Retinal pigment epithelial cell (primary cell): ENCODE results near the gene CNDP1.
A peak's percentile ranks its signal among the peaks of the same experiment; 100 is the strongest.

Experiments used
- DNase-seq: peaks from one replicate; pipeline ENCODE4 v3.0.0-alpha.2; 2010; ENCODE audit warnings: low read depth
- H3K4me3 ChIP-seq: 2 replicates; pipeline ENCODE4 v1.5.1; 2011; ENCODE audit warnings: mild to moderate bottlenecking, low read length, control low read depth, moderate library complexity
- TF ChIP-seq, protein P1 (sequence below): conservative IDR thresholded peaks from 2 replicates; pipeline ENCODE4 v1.5.1; 2011; ENCODE audit warnings: low read depth, low read length, control low read depth, inconsistent platforms

The CNDP1 gene

DNA sequence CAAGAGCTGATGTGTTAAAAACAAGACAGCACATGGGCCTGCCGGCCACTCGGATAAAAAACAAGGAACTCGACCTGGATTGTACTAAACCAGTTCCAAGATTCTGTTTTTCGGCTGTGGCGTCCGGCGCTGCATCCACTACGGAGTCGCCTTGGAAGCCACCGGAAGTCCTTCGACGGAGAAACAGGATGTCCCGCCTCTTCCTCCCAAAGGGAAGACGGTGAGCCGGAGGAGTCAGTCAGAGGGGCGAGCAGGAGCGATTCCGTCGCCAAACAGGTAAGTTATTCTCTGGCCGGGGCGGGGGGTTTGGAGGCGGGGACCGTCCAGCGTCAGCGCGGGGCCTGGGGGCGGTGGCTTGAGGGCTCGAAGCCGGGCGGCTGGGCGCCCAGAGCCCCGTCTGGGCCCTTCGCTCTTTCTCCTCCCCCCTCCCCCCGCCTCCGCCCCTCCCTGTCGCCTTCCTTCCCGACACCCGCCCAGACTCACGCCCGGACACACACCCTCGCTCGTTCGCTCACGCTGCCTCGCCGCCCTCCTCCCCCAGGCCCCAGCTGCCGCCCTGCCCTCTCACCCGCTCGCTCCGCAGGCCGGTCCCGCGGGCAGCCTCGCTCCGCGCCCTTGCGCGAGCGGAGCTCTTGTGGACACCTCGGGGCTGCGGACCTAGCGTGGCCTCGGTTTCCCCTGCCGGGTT, 63.5 kb downstream of the CNDP1 start, which contains the start of gene ZNF407:
ZNF407 (plus strand) TSS at position 209 of the 688 bp plus-strand sequence. CDS start 33,150 bp downstream, outside the sequence.
- TF ChIP-seq, protein P1, sequence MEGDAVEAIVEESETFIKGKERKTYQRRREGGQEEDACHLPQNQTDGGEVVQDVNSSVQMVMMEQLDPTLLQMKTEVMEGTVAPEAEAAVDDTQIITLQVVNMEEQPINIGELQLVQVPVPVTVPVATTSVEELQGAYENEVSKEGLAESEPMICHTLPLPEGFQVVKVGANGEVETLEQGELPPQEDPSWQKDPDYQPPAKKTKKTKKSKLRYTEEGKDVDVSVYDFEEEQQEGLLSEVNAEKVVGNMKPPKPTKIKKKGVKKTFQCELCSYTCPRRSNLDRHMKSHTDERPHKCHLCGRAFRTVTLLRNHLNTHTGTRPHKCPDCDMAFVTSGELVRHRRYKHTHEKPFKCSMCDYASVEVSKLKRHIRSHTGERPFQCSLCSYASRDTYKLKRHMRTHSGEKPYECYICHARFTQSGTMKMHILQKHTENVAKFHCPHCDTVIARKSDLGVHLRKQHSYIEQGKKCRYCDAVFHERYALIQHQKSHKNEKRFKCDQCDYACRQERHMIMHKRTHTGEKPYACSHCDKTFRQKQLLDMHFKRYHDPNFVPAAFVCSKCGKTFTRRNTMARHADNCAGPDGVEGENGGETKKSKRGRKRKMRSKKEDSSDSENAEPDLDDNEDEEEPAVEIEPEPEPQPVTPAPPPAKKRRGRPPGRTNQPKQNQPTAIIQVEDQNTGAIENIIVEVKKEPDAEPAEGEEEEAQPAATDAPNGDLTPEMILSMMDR = no peak
- peak; percentile 67 for DNase-seq
- peak within 1 kb of the TSS; percentile 96 for H3K4me3 ChIP-seq

DNA sequence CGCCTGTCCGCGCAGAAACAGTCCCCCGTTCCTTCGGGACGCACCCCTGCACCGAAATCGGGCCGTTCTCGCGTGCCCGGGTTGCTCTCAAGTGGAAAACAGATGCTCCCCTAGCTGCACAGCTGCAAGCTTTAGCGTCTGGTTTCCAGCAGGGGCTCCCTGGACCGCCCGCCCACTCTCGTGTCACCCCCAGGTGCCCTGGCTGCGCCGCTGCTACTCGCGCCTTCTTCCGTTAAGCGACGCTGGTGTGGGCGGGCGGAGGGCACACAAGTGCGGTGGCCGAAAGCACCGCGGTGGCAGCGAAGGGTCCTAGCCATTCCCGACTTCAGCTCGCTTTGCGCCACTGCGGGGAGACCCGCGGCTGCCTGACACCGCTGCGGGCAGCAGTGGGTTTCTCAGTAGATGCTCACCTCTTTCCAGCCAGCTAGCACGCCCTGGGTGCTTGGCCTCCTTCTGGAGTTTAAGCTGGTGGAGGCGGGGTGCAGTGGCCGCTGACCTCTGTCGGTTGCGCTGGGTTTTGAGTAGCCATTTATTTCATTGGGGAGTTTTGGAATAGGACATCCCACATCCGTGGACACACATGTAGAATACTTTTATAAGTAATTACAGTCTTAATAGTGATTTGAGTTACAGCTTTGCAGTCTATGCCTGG, 64.2 kb downstream of the CNDP1 start:
- TF ChIP-seq, protein P1 = peak; percentile 28
- no peak for DNase-seq
- H3K4me3 ChIP-seq = peak overlapping the region; percentile 96

DNA sequence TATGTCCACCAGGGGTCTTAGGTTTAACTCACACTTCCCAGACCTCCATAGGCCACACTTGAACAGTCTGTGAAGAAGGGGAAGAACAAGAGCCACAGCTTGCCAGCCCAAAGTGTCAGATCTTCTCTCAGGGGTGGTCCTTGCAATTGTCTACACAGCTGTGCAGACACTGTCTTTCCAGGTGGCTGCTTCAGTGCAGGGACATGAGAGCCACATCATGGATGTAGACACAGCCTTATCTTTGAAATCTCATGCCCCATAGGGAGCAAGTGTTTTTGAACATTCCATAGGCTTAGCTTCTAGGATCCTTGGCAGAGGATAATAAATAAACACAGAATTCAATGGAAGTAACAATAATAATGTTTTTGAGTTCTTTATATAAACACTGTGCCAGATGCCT, 70.1 kb downstream of the CNDP1 start:
- no peak overlapping the region for H3K4me3 ChIP-seq
- DNase-seq = no peak
- TF ChIP-seq, protein P1 = no peak

DNA sequence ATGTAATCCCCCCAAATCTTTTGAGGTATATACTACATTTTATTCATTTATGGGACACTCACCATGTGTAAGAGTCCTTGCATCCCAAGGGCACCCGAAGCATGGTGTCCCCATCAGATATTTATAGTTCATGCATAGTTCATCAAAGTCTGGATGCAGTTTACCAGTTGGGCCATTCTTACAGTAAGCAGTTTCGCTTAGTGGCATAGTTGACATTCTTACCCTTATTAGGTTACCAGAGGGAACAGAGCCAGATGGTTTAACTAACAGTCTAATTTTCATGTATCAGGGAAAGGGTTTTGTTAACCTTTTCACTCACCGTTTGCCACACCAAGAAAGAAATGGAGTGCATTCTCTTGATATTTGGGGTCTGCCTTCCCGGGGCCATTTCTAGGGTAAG, 70.5 kb downstream of the CNDP1 start:
- peak; percentile 78 for DNase-seq
- H3K4me3 ChIP-seq = peak overlapping the region; percentile 19
- TF ChIP-seq, protein P1 = no peak

DNA sequence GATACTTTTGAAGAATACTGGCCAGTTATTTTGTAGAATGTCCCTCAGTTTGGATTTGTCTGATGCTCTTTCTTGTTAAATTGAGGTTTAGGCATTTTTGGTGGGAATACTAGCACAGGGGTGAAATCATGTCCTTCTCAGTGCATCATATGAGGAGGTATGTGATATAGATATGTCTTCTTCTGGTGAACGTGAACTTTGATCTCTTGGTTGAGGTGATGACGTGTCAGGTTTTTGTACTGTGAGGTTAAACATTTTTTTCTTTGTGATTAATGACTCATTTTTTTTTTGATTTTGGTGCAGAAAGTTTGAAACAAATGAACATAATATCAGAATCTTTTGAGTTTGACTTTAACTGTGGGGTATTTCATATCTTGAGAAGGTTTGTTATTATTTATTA, 74.4 kb downstream of the CNDP1 start:
- TF ChIP-seq, protein P1 = no peak
- DNase-seq = no peak
- H3K4me3 ChIP-seq = no peak overlapping the region

DNA sequence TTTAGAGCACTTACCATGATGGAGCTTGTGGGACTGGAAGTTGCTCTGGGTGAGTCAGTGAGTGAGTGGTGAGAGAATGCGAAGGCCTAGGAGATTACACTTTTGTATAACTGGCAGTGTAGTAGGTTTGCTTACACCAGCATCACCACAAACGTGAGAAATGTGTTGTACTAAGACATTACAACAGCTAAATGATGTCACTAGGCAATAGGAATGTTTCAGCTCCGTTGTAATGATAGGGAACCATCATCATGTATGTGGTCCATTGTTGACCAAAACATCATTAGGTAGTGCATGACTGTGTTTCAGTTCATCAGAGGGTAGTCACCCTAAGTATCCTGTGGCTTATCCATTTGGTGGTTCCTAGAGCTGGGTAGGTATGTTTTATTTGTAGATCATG, 75.2 kb downstream of the CNDP1 start:
- DNase-seq = no peak
- TF ChIP-seq, protein P1 = no peak
- H3K4me3 ChIP-seq = no peak overlapping the region

DNA sequence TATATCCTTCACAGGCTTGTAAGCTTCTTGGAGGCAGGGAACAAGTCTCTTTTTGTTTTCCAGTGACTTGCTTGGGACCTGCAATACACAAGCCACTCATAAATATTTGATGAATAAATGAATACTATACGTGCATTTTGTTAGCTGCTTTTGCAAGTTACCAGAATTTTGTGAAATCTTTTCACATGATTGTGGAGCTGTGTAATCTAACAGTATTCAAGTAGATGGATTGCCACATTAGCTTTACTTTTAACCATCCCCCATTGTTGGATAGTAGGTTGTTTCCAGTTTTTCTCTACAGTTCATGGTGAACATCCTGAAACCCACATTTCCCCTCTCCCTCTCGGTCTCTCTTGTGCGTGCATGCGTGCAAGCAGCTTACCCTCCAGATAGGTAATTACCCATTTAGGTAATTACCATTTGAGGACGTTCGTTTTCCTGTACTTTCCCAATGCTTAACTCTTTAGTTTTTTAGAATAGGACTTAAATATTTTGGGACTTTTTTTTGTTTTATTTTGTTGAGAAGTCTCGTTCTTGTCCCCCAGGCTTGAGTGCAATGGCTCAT, 75.8 kb downstream of the CNDP1 start:
- no peak overlapping the region for H3K4me3 ChIP-seq
- DNase-seq = no peak
- TF ChIP-seq, protein P1 = no peak
